ENCODE data around the gene NUCB1.

DNA sequence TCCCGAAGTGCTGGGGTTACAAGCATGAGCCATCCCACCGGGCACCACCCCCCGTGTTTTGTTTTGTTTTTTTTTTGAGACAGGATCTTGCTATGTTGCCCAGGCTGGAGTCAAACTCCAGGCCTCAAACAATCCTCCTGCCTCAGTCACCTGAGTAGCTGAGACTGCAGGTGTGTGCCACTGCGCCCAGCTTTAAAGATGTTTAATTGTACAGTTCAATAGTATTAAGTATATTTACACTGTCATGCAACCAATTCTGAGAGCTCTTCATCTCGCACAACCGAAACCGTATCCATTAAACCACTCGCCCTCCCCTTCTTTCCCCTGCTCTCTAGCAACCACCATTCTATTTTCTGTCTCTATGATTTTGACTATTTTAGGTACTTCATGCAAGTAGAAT lies 15.6 kb downstream of the NUCB1 start:
- TF ChIP-seq POLR2A (IDR thresholded peaks at IDR 0.05; ENCODE audit: low read depth, low read length) (no peak), POLR2AphosphoS5 (IDR thresholded peaks at IDR 0.05; ENCODE audit: low read depth, low read length) (no peak), TAF1 (IDR thresholded peaks at IDR 0.05; ENCODE audit: low read depth, low read length) (no peak), SPI1 (IDR thresholded peaks at IDR 0.05; ENCODE audit: low read depth, low read length) (no peak), PAX5 (IDR thresholded peaks at IDR 0.05; ENCODE audit: insufficient read depth, low read length, severe bottlenecking) (no peak)

All from GM12891 (cell line).